Heart right ventricle (tissue), 16 donors: ENCODE results near the gene PKNOX2. TPM values are rescaled to one million over a fixed set of nuclear protein-coding genes. Genes with fewer than 3 reads are reported as not detected.

ENCODE experiments used
- ATAC-seq, 8 donors: fragments of 200-7000 bp; cut with Tn5 transposase; one replicate each; pipeline ENCODE4 v1.9.1; 2020; ENCODE audit warnings: mild to moderate bottlenecking in 8 of 8, moderate library complexity in 8 of 8, moderate number of reproducible peaks in 1 of 8
- DNase-seq, 2 donors: peaks; one replicate each; pipeline ENCODE4 v3.0.0-alpha.2; 2020
- H3K27ac ChIP-seq, 10 donors: fragments of 200-600 bp; sonication (generic) in 2 of 10; one replicate each; pipeline versions ENCODE4 v1.5.0 to v1.8.0; 2020 to 2022; ENCODE audit warnings: mild to moderate bottlenecking in 3 of 10
- H3K27me3 ChIP-seq, 7 donors: fragments of 200-600 bp; one replicate each; pipeline ENCODE4 v1.8.0; 2021 to 2022; ENCODE audit warnings: mild to moderate bottlenecking in 2 of 7
- H3K36me3 ChIP-seq, 9 donors: fragments of 200-600 bp; sonication (generic) in 1 of 9; one replicate each; pipeline versions ENCODE4 v1.5.0 to v1.8.0; 2020 to 2022; ENCODE audit warnings: mild to moderate bottlenecking in 2 of 9
- H3K4me1 ChIP-seq, 9 donors: fragments of 200-600 bp; sonication (generic) in 1 of 9; one replicate each; pipeline versions ENCODE4 v1.5.0 to v1.8.0; 2020 to 2022; ENCODE audit warnings: mild to moderate bottlenecking in 4 of 9
- H3K4me3 ChIP-seq, 10 donors: fragments of 200-600 bp; sonication (generic) in 2 of 10; one replicate each; pipeline versions ENCODE4 v1.5.0 to v1.8.0; 2020 to 2022; ENCODE audit warnings: mild to moderate bottlenecking in 7 of 10, moderate library complexity in 2 of 10
- H3K9me3 ChIP-seq, 11 donors: fragments of 200-600 bp in 10 of 11; sonication (generic) in 2 of 11; one replicate each; pipeline versions ENCODE4 v1.5.0 to v1.8.0; 2013 to 2022; ENCODE audit warnings: mild to moderate bottlenecking in 2 of 11, control low read depth in 1 of 11, moderate library complexity in 1 of 11
- WGBS, 2 donors: extraction: QIAGEN DNeasy Blood & Tissue Kit; methylation state at CpG; one replicate each; pipeline ENCODE4 v1.1.7; 2013; ENCODE audit warnings: inconsistent platforms in 1 of 2; 5-methylcytosine and 5-hydroxymethylcytosine counted together
- intact Hi-C, 10 donors: fragments of 100-400 bp; cut with DNase I; formaldehyde crosslinking; loops; one replicate each; pipeline versions ENCODE4 v1.11.1 to v1.14.2; 2022
- polyA plus RNA-seq, 2 donors: library from polyadenylated mRNA; stranded (reverse); fragments of 200-250 nt; gene quantifications; one replicate each; pipeline ENCODE4 v1.2.3, GENCODE V29; 2013
- total RNA-seq, 10 donors: library from RNA; stranded (reverse); fragmentation: NEBNext Ultra II Directional in 3 of 10; extraction: Animal tissue kit (Norgen Biotek cat#: 25700) in 3 of 10; gene quantifications; one replicate each; pipeline versions ENCODE4 v1.2.1 to v1.2.4, GENCODE V29; 2021 to 2023
- TF ChIP-seq, protein P1 (sequence below), 9 donors: fragments of 200-600 bp; sonication (generic) in 2 of 9; IDR thresholded peaks; one replicate each; pipeline versions ENCODE4 v1.5.0 to v1.8.0; 2021 to 2022; ENCODE audit warnings: antibody characterized with exemption in 9 of 9, mild to moderate bottlenecking in 5 of 9, moderate library complexity in 1 of 9
- donor health status: Arrhythmogenic right ventricular cardiomyopathy.
- donor health status: ischemic (EF 13 %, LVEDD 7.1; RV severe dilation, severe dysfunction).
- donor health status: healthy with polysubstance abuse.
- donor health status: DM: no; HTN: yes; CAD: no.
- donor health status: DM: no; HTN: no; CAD: no.
- donor health status: ischemic (EF 25% LVEDD 6.9; RV normal size, moderate dysfunction).
- donor health status: ischemic (EF 25% LVEDD 5.7; RV mildly dilated, moderate dysfunction).
- donor health status: healthy.
- donor health status: DM: yes; HTN: yes; CAD: no.
- donor health status: Ischemic cardiomyopathy.
- donor health status: ischemic (EF 35%, LVEDD 5.7; RV mildly dilated, moderate dysfunction).
- donor health status: nonischemic (EF 11% LVEDD 7.7; RV severe dilation, severe dysfunction).
- donor health status: DM: yes; HTN: yes; CAD: no.
- donor health status: PGD.
- donor health status: ischemic (EF 29% LVEDD 5.4; RV normal size, mild dysfunction).
- donor health status: nonischemic (EF 23%, LVEDD 6.1; RV moderate dilation, normal function).

PKNOX2 gene
- total and polyA plus RNA-seq, 12 donors: 2.5 to 5.8 (median 4.5) TPM

GRCh38 chr11:125167954-125168835 is 3.6 kb downstream of the PKNOX2 start:
- H3K27ac ChIP-seq: peak overlapping the region in 7 of 10 donors; percentile 68 to 87 (median 85)
- H3K4me1 ChIP-seq: peaks cover 2 to 68% (median 39%) of the 10 kb centered on the region in 9 donors
- 78 to 83% methylated on average over 9 of the region's 9 CpGs for WGBS, 2 donors
- DNase-seq (no peak), ATAC-seq (no peak)
- H3K36me3 ChIP-seq: no peaks in the 10 kb centered on the region
- intact Hi-C loops: loop anchor here in 8 of 10 donors (2.0 to 10.0 kb wide), 8 partner anchors 49 to 239 kb away; no protein-coding TSS in a partner anchor
- TF ChIP-seq, protein P1, sequence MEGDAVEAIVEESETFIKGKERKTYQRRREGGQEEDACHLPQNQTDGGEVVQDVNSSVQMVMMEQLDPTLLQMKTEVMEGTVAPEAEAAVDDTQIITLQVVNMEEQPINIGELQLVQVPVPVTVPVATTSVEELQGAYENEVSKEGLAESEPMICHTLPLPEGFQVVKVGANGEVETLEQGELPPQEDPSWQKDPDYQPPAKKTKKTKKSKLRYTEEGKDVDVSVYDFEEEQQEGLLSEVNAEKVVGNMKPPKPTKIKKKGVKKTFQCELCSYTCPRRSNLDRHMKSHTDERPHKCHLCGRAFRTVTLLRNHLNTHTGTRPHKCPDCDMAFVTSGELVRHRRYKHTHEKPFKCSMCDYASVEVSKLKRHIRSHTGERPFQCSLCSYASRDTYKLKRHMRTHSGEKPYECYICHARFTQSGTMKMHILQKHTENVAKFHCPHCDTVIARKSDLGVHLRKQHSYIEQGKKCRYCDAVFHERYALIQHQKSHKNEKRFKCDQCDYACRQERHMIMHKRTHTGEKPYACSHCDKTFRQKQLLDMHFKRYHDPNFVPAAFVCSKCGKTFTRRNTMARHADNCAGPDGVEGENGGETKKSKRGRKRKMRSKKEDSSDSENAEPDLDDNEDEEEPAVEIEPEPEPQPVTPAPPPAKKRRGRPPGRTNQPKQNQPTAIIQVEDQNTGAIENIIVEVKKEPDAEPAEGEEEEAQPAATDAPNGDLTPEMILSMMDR (IDR thresholded peaks at IDR 0.05): no peak
- H3K9me3 ChIP-seq: no peaks in the 10 kb centered on the region
- H3K27me3 ChIP-seq: peaks cover 0 to 63% (median 17%) of the 10 kb centered on the region in 7 donors
- H3K4me3 ChIP-seq: peak overlapping the region in 2 of 10 donors; percentile 78 to 80

DNA sequence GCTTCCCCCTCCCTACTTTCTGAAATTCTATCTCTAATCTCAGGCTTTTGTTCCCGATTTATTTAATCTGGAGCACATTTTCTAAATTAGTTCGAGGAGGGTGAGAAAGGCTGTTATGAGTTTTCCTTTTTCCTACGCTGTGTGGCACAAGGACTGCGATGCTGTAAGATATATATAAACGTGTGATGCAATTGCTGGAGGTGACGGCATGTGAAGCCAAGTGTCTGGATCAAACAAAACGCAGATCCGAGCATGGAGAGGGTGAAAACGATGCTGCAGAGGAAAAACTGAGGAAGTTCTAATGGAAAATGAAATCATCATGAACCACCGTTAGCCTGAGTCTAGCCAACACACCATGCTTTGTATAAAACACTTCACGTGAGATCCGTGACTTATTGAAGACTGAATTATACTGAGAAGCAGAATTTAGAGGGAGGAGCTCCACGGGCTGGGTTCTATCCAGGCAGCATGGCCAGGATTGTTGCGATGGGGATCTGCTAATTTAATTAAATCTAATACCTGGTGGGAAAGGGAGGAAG is 4.4 kb downstream of the PKNOX2 start:
- Histone ChIP-seq H3K4me3 (no peak overlapping the region), H3K27me3 (peaks cover 0 to 55% (median 16%) of the 10 kb centered on the region in 7 donors), H3K27ac (peak overlapping the region in 8 of 10 donors; percentile 61 to 87 (median 76)), H3K9me3 (no peaks in the 10 kb centered on the region), H3K36me3 (no peaks in the 10 kb centered on the region), H3K4me1 (peaks cover 2 to 61% (median 36%) of the 10 kb centered on the region in 9 donors)
- DNase-seq: no peak
- 58 to 65% methylated on average over 14 of the region's 14 CpGs for WGBS, 2 donors
- ATAC-seq: no peak
- TF ChIP-seq, protein P1 (IDR thresholded peaks at IDR 0.05): no peak
- intact Hi-C loops: loop anchor here in 7 of 10 donors (5.0 to 10.0 kb wide), 7 partner anchors 48 to 238 kb away; no protein-coding TSS in a partner anchor

- Histone ChIP-seq H3K27me3 (peaks cover 0 to 46% (median 16%) of the 10 kb centered on the region in 7 donors), H3K27ac (peak overlapping the region; percentile 49 to 80 (median 72)), H3K36me3 (no peaks in the 10 kb centered on the region), H3K9me3 (no peaks in the 10 kb centered on the region), H3K4me1 (peaks cover 2 to 59% (median 32%) of the 10 kb centered on the region in 9 donors), H3K4me3 (peak overlapping the region in 5 of 10 donors; percentile 6 to 36 (median 15))
- TF ChIP-seq, protein P1 (IDR thresholded peaks at IDR 0.05): no peak
- DNase-seq: peak in 1 of 2 donors; percentile 48
- WGBS, 2 donors: 67 to 69% methylated on average over 9 of the region's 9 CpGs
- peak; percentile 11 to 39 (median 20) for ATAC-seq
- intact Hi-C loops: loop anchor here in 3 of 10 donors (5.0 to 10.0 kb wide), 2 partner anchors 42 to 95 kb away; no protein-coding TSS in a partner anchor
Observed at GRCh38 chr11:125170001-125170509, 5.5 kb downstream of the PKNOX2 start.

DNA sequence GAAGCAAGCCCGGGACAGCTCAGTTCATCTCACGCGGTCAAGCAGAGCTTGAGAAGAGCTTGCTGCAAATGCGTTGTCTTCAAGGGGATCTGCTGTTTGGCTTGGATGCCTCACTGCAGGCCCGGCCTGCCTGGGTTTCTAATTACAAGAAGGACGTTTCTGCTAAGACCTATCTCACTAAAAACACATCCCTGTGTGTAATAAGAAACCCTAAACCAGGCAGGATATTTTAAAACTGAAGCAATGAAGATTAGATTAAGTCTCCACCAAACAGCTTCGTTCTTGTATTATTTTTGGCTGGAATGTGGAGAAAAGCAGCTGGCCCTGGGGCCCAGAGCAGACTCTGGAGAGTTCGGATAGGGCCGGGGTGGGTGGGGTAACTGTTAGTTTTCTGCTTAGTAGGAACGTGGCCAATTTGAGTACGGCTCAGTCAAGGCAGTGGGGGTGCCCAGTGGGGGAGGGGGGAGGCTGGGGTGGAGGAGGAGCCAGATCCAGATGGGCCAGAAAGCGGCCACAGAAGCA is 6.0 kb downstream of the PKNOX2 start:
- Histone ChIP-seq H3K27ac (peak overlapping the region; percentile 49 to 80 (median 72)), H3K4me1 (peaks cover 2 to 59% (median 29%) of the 10 kb centered on the region in 9 donors), H3K27me3 (peaks cover 0 to 41% (median 15%) of the 10 kb centered on the region in 7 donors), H3K9me3 (no peaks in the 10 kb centered on the region), H3K36me3 (no peaks in the 10 kb centered on the region), H3K4me3 (peak overlapping the region in 5 of 10 donors; percentile 6 to 36 (median 15))
- WGBS, 2 donors: 46 to 57% methylated on average over 12 of the region's 12 CpGs
- ATAC-seq: peak; percentile 69 to 83 (median 77)
- peak; percentile 78 to 80 for DNase-seq
- intact Hi-C loops: loop anchor here in 3 of 10 donors (5.0 to 10.0 kb wide), 2 partner anchors 42 to 94 kb away; no protein-coding TSS in a partner anchor
- TF ChIP-seq, protein P1 (IDR thresholded peaks at IDR 0.05): no peak
